OCI-LY3 (cell line): ENCODE measurements around the gene IGFBP4.

ENCODE experiments used
- EZH2phosphoT487 ChIP-seq: fragments of 200-600 bp; shearing (Covaris generic); IDR thresholded peaks from 2 replicates; pipeline ENCODE4 v1.6.1; 2018; ENCODE audit warnings: antibody characterized with exemption, mixed run types, low read depth
- TF ChIP-seq, protein P1 (sequence below): fragments of 200-600, 300-600 bp; sonication (generic); IDR thresholded peaks from 2 replicates; pipeline ENCODE4 v1.5.1; 2014; ENCODE audit warnings: antibody characterized with exemption, low read length, low read depth

DNA sequence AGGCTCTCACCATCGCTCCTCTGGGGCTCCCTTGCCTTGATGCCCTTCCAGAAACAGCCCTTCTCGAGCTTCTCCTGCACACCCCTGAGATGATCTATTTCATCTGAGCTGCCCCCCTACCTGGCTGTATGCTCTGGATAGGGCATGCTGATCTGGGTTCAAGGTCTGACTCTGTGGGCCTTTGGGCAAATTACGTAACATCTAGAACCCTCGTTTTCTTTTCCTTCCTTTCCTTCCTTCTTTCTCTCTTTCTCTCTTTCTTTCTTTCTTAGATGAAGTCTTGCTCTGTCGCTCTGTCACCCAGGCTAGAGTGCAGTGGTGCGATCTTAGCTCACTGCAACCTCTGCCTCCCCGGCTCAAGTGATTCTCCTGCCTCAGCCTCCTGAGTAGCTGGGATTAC, 37.9 kb downstream of the IGFBP4 start:
- TF ChIP-seq, protein P1, sequence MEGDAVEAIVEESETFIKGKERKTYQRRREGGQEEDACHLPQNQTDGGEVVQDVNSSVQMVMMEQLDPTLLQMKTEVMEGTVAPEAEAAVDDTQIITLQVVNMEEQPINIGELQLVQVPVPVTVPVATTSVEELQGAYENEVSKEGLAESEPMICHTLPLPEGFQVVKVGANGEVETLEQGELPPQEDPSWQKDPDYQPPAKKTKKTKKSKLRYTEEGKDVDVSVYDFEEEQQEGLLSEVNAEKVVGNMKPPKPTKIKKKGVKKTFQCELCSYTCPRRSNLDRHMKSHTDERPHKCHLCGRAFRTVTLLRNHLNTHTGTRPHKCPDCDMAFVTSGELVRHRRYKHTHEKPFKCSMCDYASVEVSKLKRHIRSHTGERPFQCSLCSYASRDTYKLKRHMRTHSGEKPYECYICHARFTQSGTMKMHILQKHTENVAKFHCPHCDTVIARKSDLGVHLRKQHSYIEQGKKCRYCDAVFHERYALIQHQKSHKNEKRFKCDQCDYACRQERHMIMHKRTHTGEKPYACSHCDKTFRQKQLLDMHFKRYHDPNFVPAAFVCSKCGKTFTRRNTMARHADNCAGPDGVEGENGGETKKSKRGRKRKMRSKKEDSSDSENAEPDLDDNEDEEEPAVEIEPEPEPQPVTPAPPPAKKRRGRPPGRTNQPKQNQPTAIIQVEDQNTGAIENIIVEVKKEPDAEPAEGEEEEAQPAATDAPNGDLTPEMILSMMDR = no peak
- no peak for TF ChIP-seq EZH2phosphoT487
